ENCODE results near the gene PODNL1. TPM values are rescaled to one million over a fixed set of nuclear protein-coding genes. Genes with fewer than 3 reads are reported as not detected.

The PODNL1 gene
- total and polyA plus RNA-seq, 2 of the 8 experiments (the other 6 are each of a cell fraction or from before 2014, with no cell fraction given), result 1.0 to 1.5 TPM

GRCh38 chr19:13930402-13930801, 7.8 kb downstream of the PODNL1 start:
- no peaks in the 10 kb centered on the region for H3K9me3 ChIP-seq (ENCODE audit: insufficient read depth in 2 of 2, low read depth in 1 of 2, low read length in 1 of 2)
- H3K27ac ChIP-seq (ENCODE audit: low read depth, low read length), result no peak overlapping the region
- H4K8ac ChIP-seq (ENCODE audit: extremely low read depth, insufficient read depth, low read length), result no peak overlapping the region; the same call in 1 of the 2 replicates
- DNase-seq (ENCODE audit: low read depth in 1 of 2, low spot score in 2 of 2), result no peak
- no peak overlapping the region for H2BK120ac ChIP-seq (replicated peaks; ENCODE audit: low read depth, low read length)
- peaks cover 2 to 20% (median 11%) of the 10 kb centered on the region in 4 experiments; a peak in 6 of 8 replicates for H3K36me3 ChIP-seq (ENCODE audit: control insufficient read depth in 2 of 4, insufficient read depth in 4 of 4, low read length in 3 of 4)
- no peaks in the 10 kb centered on the region for H3K27me3 ChIP-seq (replicated peaks in 1 of 4; ENCODE audit: control insufficient read depth in 3 of 4, extremely low read depth in 1 of 4, insufficient read depth in 3 of 4, low read length in 3 of 4)
- H3K56ac ChIP-seq (replicated peaks; ENCODE audit: insufficient read length, low read depth, low read length), result no peak overlapping the region
- peaks cover 3% of the 10 kb centered on the region; the same call in 1 of the 2 replicates for H3K79me1 ChIP-seq (ENCODE audit: low read depth, low read length)
- no peak overlapping the region for H2BK15ac ChIP-seq (ENCODE audit: low read length)
- POLR2A ChIA-PET (ENCODE audit: partially characterized antibody), result interaction anchor here (1.0 to 5.4 kb wide), 6 partner anchors 9 to 33 kb away, joined by 3 to 39 read pairs (median 4); partner anchors contain the start of gene DCAF15
- FAIRE-seq, result no peak
- 85% methylated on average over 11 of the region's 17 CpGs; no CpG with 5 or more reads in 1 of the 2 experiments for WGBS, 2 experiments (ENCODE audit: extremely low coverage in 1 of 2, insufficient coverage in 1 of 2, insufficient read length in 1 of 2, insufficient replicate concordance in 2 of 2, low coverage in 1 of 2, low lambda C conversion rate in 2 of 2, missing lambda C conversion rate in 1 of 2)
- no peak overlapping the region for H3K4me2 ChIP-seq (ENCODE audit: insufficient read depth in 1 of 2, low read depth in 2 of 2, low read length in 2 of 2)
- H4K20me1 ChIP-seq (replicated peaks in 1 of 2; ENCODE audit: control insufficient read depth in 1 of 2, insufficient read depth in 2 of 2, low read length in 2 of 2), result peaks cover 0 to 6% of the 10 kb centered on the region in 2 experiments
- H2BK12ac ChIP-seq (ENCODE audit: low read depth, low read length), result no peak overlapping the region
- CTCF ChIA-PET (ENCODE audit: partially characterized antibody), result interaction anchor here (1.0 to 1.4 kb wide), 2 partner anchors 28 to 47 kb away, joined by 3 to 4 read pairs; no protein-coding TSS in a partner anchor
- H3K79me2 ChIP-seq (ENCODE audit: control insufficient read depth in 1 of 2, insufficient read depth in 2 of 2, low read length in 2 of 2), result no peaks in the 10 kb centered on the region
- no peak overlapping the region for H3K4me3 ChIP-seq (ENCODE audit: extremely low read depth in 1 of 4, insufficient read depth in 2 of 4, low read depth in 3 of 4, low read length in 4 of 4)
- H3K4ac ChIP-seq (replicated peaks; ENCODE audit: insufficient read length, low read depth, low read length), result no peak overlapping the region
- no peak overlapping the region for H4K91ac ChIP-seq (replicated peaks; ENCODE audit: insufficient read length, low read length)
- no peak overlapping the region for H2BK20ac ChIP-seq (ENCODE audit: low read length)
- peaks cover 0 to 16% (median 3%) of the 10 kb centered on the region in 4 experiments; a peak in 4 of 7 replicates for H3K4me1 ChIP-seq (replicated peaks in 1 of 4; ENCODE audit: control insufficient read depth in 3 of 4, insufficient read depth in 4 of 4, low read length in 3 of 4)
- no peak overlapping the region for H4K5ac ChIP-seq (ENCODE audit: insufficient read length, low read depth, low read length)
- no peak overlapping the region for H2AFZ ChIP-seq (ENCODE audit: low read length)
- no peak overlapping the region for H2AK5ac ChIP-seq (ENCODE audit: low read depth, low read length)
- H3K23ac ChIP-seq (ENCODE audit: insufficient read length), result no peak overlapping the region
- no peak overlapping the region for H3K9ac ChIP-seq (replicated peaks in 1 of 4; ENCODE audit: extremely low read depth in 1 of 4, low read depth in 3 of 4, low read length in 3 of 4)
- no peak overlapping the region for H2BK5ac ChIP-seq (ENCODE audit: low read depth, low read length)
- no peak overlapping the region for H3K18ac ChIP-seq (ENCODE audit: extremely low read depth, low read length)
- 0 out of 2 replicates have a peak, but pooled peaks cover 4% of the 10 kb centered on the region for H3K23me2 ChIP-seq (ENCODE audit: low read depth, low read length)
- no peak overlapping the region for H3K14ac ChIP-seq (ENCODE audit: insufficient read length)
- no peak for TF ChIP-seq CHD1 (IDR thresholded peaks at IDR 0.05; ENCODE audit: low read depth, low read length)
- no peak for TF ChIP-seq EZH2 (IDR thresholded peaks at IDR 0.05; ENCODE audit: low read depth, low read length, severe bottlenecking)
- TF ChIP-seq TAF1 (IDR thresholded peaks at IDR 0.05; ENCODE audit: low read depth, low read length), result no peak
- no peak for TF ChIP-seq USF2 (IDR thresholded peaks at IDR 0.05; ENCODE audit: low read length)
- TF ChIP-seq KDM5A (IDR thresholded peaks at IDR 0.05; ENCODE audit: low read length), result no peak
- no peak for TF ChIP-seq EP300 (IDR thresholded peaks at IDR 0.05; ENCODE audit: borderline replicate concordance in 1 of 2, low read depth in 2 of 2, low read length in 2 of 2)
- no peak for TF ChIP-seq ZNF274 (IDR thresholded peaks at IDR 0.05; ENCODE audit: borderline replicate concordance, extremely low read depth, low read length)
- no peak for TF ChIP-seq TAF7 (optimal IDR thresholded peaks at IDR 0.05; ENCODE audit: borderline replicate concordance, low read depth, low read length)
- no peak for TF ChIP-seq TCF12 (IDR thresholded peaks at IDR 0.05; ENCODE audit: low read depth, low read length)
- no peak for TF ChIP-seq SIRT6 (IDR thresholded peaks at IDR 0.05; ENCODE audit: low read length)
- TF ChIP-seq FOSL1 (IDR thresholded peaks at IDR 0.05; ENCODE audit: insufficient read depth, low read depth, low read length), result no peak
- TF ChIP-seq YY1 (IDR thresholded peaks at IDR 0.05; ENCODE audit: low read depth, low read length), result no peak
- TF ChIP-seq SP1 (IDR thresholded peaks at IDR 0.05; ENCODE audit: low read depth, low read length), result no peak

Data from H1 (cell line).